Neural cell (in vitro differentiated cells): ENCODE measurements around the gene ARPC4.

Source experiments
- CTCF ChIP-seq: fragments of 450-650 bp; IDR thresholded peaks from 2 replicates; pipeline ENCODE4 v1.5.1; 2014; ENCODE audit warnings: antibody characterized with exemption, mild to moderate bottlenecking, moderate library complexity; ENCODE audit not compliant: poor library complexity, severe bottlenecking
- EP300 ChIP-seq: fragments of 450-650 bp; conservative IDR thresholded peaks from 2 replicates; pipeline ENCODE4 v1.6.1; 2014; ENCODE audit warnings: antibody characterized with exemption, mild to moderate bottlenecking, moderate library complexity; ENCODE audit not compliant: poor library complexity, severe bottlenecking
- MXI1 ChIP-seq: fragments of 450-650 bp; conservative IDR thresholded peaks from 2 replicates; pipeline ENCODE4 v1.6.1; 2014; ENCODE audit warnings: antibody characterized with exemption, mild to moderate bottlenecking; ENCODE audit not compliant: poor library complexity, severe bottlenecking
- POLR2AphosphoS5 ChIP-seq: IDR thresholded peaks from 2 replicates; pipeline ENCODE4 v1.6.1; 2012

DNA sequence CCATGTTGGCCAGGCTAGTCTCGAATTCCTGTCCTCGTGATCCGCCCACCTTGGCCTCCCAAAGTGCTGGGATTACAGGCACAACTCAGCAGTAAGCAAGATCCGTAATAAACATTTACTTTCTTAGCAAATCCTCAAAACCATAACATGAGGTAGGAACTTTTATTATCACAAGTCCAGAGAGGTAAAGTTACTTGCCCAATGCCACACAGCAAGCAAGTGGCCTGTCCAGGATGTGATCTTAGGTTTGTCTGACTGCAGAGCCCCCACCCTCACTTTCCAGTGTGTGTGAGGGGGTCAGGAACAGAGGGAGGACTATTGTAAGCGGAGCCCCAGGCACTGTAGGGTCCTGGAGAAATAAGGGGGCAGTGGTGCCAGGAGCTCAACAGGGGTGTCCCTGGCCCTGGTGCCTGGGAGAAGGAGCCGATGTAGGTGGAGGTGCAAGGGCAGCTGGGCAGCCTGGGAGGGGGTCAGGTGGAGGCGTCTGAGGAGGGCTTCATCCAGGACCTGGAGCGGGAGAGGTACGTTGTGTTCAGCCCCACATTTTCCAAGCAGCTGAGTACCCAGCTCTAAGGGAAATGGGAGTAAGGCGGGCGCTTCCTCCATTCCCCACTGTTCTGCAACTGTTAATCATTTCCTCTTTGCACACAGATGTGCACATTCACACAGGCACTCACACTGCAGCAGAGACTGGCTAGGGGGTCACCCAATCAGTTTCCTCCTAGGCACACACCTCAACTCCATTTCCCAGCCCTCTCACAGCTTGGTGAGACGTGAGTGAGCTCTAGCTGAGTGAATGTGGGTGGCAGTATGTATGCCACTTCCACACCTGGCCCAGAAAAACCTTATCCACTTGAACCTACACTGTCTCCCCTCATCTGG lies 45.1 kb downstream of the ARPC4 start:
- TF ChIP-seq CTCF (no peak), EP300 (no peak), POLR2AphosphoS5 (no peak), MXI1 (no peak)
